Central memory CD4-positive, alpha-beta T cell (primary cell): ENCODE data around the gene KLHL4.
"Not testable (repeated sequence)": the region's sequence is repeated elsewhere in the genome, so short reads cannot be mapped to it uniquely, and the experiment has no call there.

Source experiments
- DNase-seq: peaks from one replicate; pipeline ENCODE4 v3.0.0; 2022
- total RNA-seq, 3 experiments: gene quantifications; one replicate each; lab custom pipeline; 2026; lab: John Stamatoyannopoulos, UW

The KLHL4 gene
- 0 to 0.22 (median 0.18) reads per million in 3 experiments for total RNA-seq

- no peak for DNase-seq
Observed at GRCh38 chrX:87517571-87518141, at the start of gene KLHL4. Gene KLHL4 (plus strand): TSS chrX:87517802. CDS start chrX:87517894, 92 bp downstream.

- DNase-seq, result no peak
Observed at GRCh38 chrX:87468941-87469340, 48.7 kb upstream of the KLHL4 start.

GRCh38 chrX:87475793-87476192 lies 41.8 kb upstream of the KLHL4 start:
- no peak for DNase-seq

GRCh38 chrX:87478703-87479102 lies 38.9 kb upstream of the KLHL4 start:
- not testable (repeated sequence) for DNase-seq

- no peak for DNase-seq
Observed at GRCh38 chrX:87489071-87489470, 28.5 kb upstream of the KLHL4 start.

- no peak for DNase-seq
Observed at GRCh38 chrX:87515836-87516235, 1.8 kb upstream of the KLHL4 start.

- no peak for DNase-seq
Observed at GRCh38 chrX:87516717-87517121, 883 bp upstream of the KLHL4 start.

GRCh38 chrX:87518504-87518903 lies 902 bp downstream of the KLHL4 start:
- DNase-seq, result no peak

GRCh38 chrX:87525771-87526229 lies 8.2 kb downstream of the KLHL4 start:
- no peak for DNase-seq

GRCh38 chrX:87526281-87526680 lies 8.7 kb downstream of the KLHL4 start:
- no peak for DNase-seq

- DNase-seq, result no peak
Observed at GRCh38 chrX:87528487-87528886, 10.9 kb downstream of the KLHL4 start.

- no peak for DNase-seq
Observed at GRCh38 chrX:87571964-87572363, 54.4 kb downstream of the KLHL4 start.

- no peak for DNase-seq
Observed at GRCh38 chrX:87572901-87573300, 55.3 kb downstream of the KLHL4 start.

- DNase-seq, result no peak
Observed at GRCh38 chrX:87578978-87579377, 61.4 kb downstream of the KLHL4 start.

GRCh38 chrX:87580862-87581261 lies 63.3 kb downstream of the KLHL4 start:
- DNase-seq, result no peak

GRCh38 chrX:87582453-87582852 lies 64.9 kb downstream of the KLHL4 start:
- DNase-seq, result no peak

- DNase-seq, result no peak
Observed at GRCh38 chrX:87583679-87584078, 66.1 kb downstream of the KLHL4 start.

- no peak for DNase-seq
Observed at GRCh38 chrX:87616371-87616770, 98.8 kb downstream of the KLHL4 start.

- no peak for DNase-seq
Observed at GRCh38 chrX:87621697-87622096, 104.1 kb downstream of the KLHL4 start.

- DNase-seq, result no peak
Observed at GRCh38 chrX:87626996-87627395, 109.4 kb downstream of the KLHL4 start.

- no peak for DNase-seq
Observed at GRCh38 chrX:87634361-87634760, 116.8 kb downstream of the KLHL4 start.

- no peak for DNase-seq
Observed at GRCh38 chrX:87636533-87636932, 118.9 kb downstream of the KLHL4 start.

GRCh38 chrX:87641439-87641838 lies 123.8 kb downstream of the KLHL4 start:
- DNase-seq, result not testable (repeated sequence)

- DNase-seq, result no peak
Observed at GRCh38 chrX:87661761-87662160, 144.2 kb downstream of the KLHL4 start.

- DNase-seq, result no peak
Observed at GRCh38 chrX:87663421-87663820, 145.8 kb downstream of the KLHL4 start.
